DOHH2 (cell line): ENCODE results near the gene CADPS.
"Not testable (repeated sequence)": the region's sequence is repeated elsewhere in the genome, so short reads cannot be mapped to it uniquely, and the experiment has no call there.

Experiments
- EZH2phosphoT487 ChIP-seq: fragments of 200-600 bp; sonication (generic); IDR thresholded peaks from 2 replicates; pipeline ENCODE4 v1.6.1; 2017; ENCODE audit warnings: borderline replicate concordance, mild to moderate bottlenecking, antibody characterized with exemption, low read length, moderate library complexity, mixed read lengths
- TF ChIP-seq, protein P1 (sequence below): fragments of 200-600 bp; sonication (generic); IDR thresholded peaks from one replicate; pipeline ENCODE4 v1.5.1; 2014; ENCODE audit warnings: antibody characterized with exemption, mild to moderate bottlenecking, low read depth, low read length; ENCODE audit not compliant: poor library complexity, severe bottlenecking

GRCh38 chr3:62580485-62580884 lies 294.7 kb downstream of the CADPS start:
- TF ChIP-seq, protein P1, sequence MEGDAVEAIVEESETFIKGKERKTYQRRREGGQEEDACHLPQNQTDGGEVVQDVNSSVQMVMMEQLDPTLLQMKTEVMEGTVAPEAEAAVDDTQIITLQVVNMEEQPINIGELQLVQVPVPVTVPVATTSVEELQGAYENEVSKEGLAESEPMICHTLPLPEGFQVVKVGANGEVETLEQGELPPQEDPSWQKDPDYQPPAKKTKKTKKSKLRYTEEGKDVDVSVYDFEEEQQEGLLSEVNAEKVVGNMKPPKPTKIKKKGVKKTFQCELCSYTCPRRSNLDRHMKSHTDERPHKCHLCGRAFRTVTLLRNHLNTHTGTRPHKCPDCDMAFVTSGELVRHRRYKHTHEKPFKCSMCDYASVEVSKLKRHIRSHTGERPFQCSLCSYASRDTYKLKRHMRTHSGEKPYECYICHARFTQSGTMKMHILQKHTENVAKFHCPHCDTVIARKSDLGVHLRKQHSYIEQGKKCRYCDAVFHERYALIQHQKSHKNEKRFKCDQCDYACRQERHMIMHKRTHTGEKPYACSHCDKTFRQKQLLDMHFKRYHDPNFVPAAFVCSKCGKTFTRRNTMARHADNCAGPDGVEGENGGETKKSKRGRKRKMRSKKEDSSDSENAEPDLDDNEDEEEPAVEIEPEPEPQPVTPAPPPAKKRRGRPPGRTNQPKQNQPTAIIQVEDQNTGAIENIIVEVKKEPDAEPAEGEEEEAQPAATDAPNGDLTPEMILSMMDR = not testable (repeated sequence)
- not testable (repeated sequence) for TF ChIP-seq EZH2phosphoT487
